ENCODE data around the gene C10orf90. TPM values are rescaled to one million over a fixed set of nuclear protein-coding genes. Genes with fewer than 3 reads are reported as not detected.

The C10orf90 gene
- total and polyA plus RNA-seq, 3 donors from 2014 or later, result 4.3 to 17.6 (median 10.3) TPM

DNA sequence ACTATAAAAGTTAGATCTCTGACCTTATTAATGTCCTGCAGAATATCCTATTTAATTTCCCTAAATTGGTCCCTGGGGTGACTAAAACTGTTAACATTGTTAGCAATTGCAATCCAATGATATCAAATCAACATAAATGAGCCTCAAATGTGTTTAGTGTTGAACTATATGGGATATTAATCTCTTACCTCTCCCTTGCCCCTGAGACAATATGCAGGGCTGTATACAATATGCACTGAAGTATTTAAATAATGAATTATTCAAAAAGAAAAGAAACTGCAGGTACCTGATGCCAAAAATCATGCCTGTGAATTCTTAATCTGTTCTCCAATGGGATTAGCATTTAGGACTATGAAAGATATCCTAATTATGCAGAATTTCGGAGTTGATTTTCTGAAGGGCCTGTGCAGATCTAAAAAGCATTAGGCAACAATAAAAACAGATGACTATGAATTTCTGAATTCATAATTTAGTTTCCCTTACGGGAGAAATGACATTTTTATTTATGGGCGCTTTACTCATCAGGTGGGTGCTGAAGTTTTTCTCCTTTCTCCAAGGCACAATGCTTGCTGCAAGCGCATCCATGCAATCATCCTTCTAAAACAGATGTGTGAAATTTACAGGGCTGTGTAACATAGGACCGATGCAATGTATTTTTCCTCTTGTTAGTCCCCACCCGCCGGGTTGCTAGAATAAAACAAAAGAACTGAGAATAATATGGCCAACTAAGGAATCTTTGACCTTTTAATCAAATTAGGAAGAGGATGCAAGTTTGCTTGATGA is 5.4 kb upstream of the C10orf90 start:
- H3K27ac ChIP-seq, result no peak overlapping the region
- H3K4me1 ChIP-seq, result no peaks in the 10 kb centered on the region
- 76% methylated on average over 7 of the region's 7 CpGs for WGBS, 2 donors
- TF ChIP-seq, protein P1, sequence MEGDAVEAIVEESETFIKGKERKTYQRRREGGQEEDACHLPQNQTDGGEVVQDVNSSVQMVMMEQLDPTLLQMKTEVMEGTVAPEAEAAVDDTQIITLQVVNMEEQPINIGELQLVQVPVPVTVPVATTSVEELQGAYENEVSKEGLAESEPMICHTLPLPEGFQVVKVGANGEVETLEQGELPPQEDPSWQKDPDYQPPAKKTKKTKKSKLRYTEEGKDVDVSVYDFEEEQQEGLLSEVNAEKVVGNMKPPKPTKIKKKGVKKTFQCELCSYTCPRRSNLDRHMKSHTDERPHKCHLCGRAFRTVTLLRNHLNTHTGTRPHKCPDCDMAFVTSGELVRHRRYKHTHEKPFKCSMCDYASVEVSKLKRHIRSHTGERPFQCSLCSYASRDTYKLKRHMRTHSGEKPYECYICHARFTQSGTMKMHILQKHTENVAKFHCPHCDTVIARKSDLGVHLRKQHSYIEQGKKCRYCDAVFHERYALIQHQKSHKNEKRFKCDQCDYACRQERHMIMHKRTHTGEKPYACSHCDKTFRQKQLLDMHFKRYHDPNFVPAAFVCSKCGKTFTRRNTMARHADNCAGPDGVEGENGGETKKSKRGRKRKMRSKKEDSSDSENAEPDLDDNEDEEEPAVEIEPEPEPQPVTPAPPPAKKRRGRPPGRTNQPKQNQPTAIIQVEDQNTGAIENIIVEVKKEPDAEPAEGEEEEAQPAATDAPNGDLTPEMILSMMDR (IDR thresholded peaks at IDR 0.05), result no peak
- no peak for TF ChIP-seq POLR2A (IDR thresholded peaks at IDR 0.05)
- DNase-seq, result no peak
- H3K9me3 ChIP-seq, result no peaks in the 10 kb centered on the region
- H3K27me3 ChIP-seq, result no peaks in the 10 kb centered on the region
- H3K36me3 ChIP-seq (ENCODE audit: low read depth, missing control alignments), result no peaks in the 10 kb centered on the region
- intact Hi-C loops (cut with DNase I; ENCODE audit: low total_unique reads), result no loop called here
- H3K4me3 ChIP-seq, result no peak overlapping the region

DNA sequence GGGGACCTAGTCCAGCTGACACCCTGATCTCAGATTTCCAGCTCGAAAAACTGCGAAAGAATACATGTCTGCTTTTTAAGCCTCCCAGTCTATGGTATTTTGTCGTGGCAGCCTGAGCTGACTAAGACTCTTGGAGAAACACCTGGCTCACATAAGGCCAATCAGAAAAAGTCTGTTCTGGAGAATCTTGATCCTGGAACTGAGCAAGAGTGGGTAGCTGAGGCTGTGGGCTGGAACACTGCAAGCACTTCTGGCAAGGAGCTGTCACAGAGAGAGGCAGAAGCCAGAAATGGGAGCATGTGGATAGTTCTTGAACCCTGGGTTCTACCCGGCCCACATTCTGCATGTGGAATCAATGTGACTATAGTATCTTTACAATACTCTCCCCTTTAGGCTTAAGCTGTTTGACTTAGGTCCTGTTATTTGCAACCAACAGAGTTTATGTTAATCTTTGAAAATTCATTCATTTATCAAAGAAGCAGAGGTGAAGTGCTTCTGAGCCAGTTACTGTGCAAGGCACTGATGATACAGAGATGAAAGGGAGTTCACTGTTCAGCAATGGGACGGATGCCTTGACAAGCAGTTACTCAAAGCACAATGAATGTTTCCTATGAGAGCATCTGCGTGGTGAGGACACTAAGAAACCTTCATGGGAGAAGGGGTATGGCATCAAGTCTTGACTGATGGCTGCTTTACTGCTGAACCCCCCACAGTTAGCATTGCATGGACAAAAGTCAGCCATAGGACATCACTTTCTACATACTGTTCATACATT is 4.4 kb upstream of the C10orf90 start:
- 88 to 91% methylated on average over 6 of the region's 6 CpGs for WGBS, 2 donors
- TF ChIP-seq, protein P1 (IDR thresholded peaks at IDR 0.05), result no peak
- no peak for TF ChIP-seq POLR2A (IDR thresholded peaks at IDR 0.05)
- no peak for DNase-seq
- intact Hi-C loops (cut with DNase I; ENCODE audit: low total_unique reads), result no loop called here
- no peaks in the 10 kb centered on the region for H3K36me3 ChIP-seq (ENCODE audit: low read depth, missing control alignments)
- no peak overlapping the region for H3K4me3 ChIP-seq
- no peaks in the 10 kb centered on the region for H3K27me3 ChIP-seq
- H3K4me1 ChIP-seq, result no peaks in the 10 kb centered on the region
- no peak overlapping the region for H3K27ac ChIP-seq
- no peaks in the 10 kb centered on the region for H3K9me3 ChIP-seq

DNA sequence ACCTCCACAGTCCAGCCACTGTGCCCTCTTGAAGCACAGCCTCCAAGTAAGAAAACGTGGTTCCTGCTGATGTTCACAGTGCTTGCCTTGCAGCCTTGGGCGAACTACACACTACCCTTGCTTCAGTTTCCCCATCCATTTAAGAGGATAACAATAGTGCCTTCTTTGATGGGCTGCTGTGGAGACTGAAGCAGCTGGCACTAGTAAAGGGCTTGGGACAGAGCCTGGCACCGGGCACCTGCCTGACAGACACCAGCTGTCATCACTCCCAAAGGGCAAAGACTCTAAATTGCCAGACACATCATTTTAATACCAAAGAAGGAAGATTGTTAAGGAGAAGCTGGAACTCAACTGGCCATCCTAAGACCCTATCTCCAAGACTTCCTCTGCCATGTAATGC is 3.1 kb upstream of the C10orf90 start:
- TF ChIP-seq, protein P1 (IDR thresholded peaks at IDR 0.05), result no peak
- no peak for TF ChIP-seq POLR2A (IDR thresholded peaks at IDR 0.05)
- intact Hi-C loops (cut with DNase I; ENCODE audit: low total_unique reads), result no loop called here
- no peaks in the 10 kb centered on the region for H3K36me3 ChIP-seq (ENCODE audit: low read depth, missing control alignments)
- H3K9me3 ChIP-seq, result no peaks in the 10 kb centered on the region
- H3K27me3 ChIP-seq, result no peaks in the 10 kb centered on the region
- no peak overlapping the region for H3K4me3 ChIP-seq
- H3K27ac ChIP-seq, result no peak overlapping the region
- DNase-seq, result no peak
- no peaks in the 10 kb centered on the region for H3K4me1 ChIP-seq
- WGBS, 2 donors, result 87 to 88% methylated on average over 3 of the region's 3 CpGs

DNA sequence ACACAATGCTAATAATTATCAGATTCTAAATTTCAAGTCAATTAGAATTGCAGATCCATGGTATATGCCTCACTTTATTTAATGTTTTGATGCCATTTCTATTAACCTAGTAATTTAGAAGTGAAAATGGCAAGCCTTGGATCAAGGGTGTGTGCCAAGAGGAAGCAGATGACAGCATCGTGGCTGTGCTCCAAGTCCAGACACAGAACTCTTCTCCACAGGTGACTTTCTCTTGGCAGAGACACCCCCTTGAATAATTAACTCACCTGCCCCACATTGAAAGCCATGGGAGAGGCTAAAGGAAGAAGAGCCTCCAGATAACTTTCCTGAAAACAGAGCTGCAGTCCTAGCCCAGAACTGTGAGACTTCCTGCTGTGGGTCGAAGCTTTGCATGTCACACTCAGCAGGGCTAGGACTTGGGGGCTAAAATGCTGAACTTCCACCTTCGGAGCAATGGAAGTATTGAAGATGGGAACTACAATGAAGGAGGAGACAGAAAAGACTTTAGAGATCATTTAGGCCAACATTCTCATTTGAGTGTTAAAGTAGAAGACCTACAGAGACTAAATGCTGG is 996 bp upstream of the C10orf90 start:
- 81 to 90% methylated on average over 3 of the region's 3 CpGs for WGBS, 2 donors
- no peak overlapping the region for H3K4me3 ChIP-seq
- intact Hi-C loops (cut with DNase I; ENCODE audit: low total_unique reads), result no loop called here
- no peaks in the 10 kb centered on the region for H3K4me1 ChIP-seq
- no peaks in the 10 kb centered on the region for H3K9me3 ChIP-seq
- TF ChIP-seq POLR2A (IDR thresholded peaks at IDR 0.05), result no peak
- TF ChIP-seq, protein P1 (IDR thresholded peaks at IDR 0.05), result no peak
- H3K27me3 ChIP-seq, result no peaks in the 10 kb centered on the region
- H3K36me3 ChIP-seq (ENCODE audit: low read depth, missing control alignments), result no peaks in the 10 kb centered on the region
- no peak for DNase-seq
- H3K27ac ChIP-seq, result no peak overlapping the region

All from testis (tissue), 3 donors.